HepG2 (cell line): Measurements from ENCODE around the gene DPH6. TPM values are rescaled to one million over a fixed set of nuclear protein-coding genes. Genes with fewer than 3 reads are reported as not detected.

ENCODE experiments used
- ATAC-seq: fragments of 200-7000 bp; cut with Tn5 transposase; 3 replicates; pipeline ENCODE4 v1.9.1; 2020; ENCODE audit warnings: mild to moderate bottlenecking, moderate library complexity
- BruUV-seq: library from RNA; stranded (reverse); fragments of 400-500 nt; replicated peaks from 2 replicates; lab custom pipeline; 2021; lab: Mats Ljungman, UMichigan
- CTCF ChIA-PET: fragments of 300-600 bp; formaldehyde crosslinking; extraction: SDS; loops from one replicate; lab custom pipeline; 2021; ENCODE audit warnings: low total read pairs, inconsistent platforms, low intra/inter-chr PET ratio; lab: Yijun Ruan, JAX
- POLR2A ChIA-PET: fragments of 350-600 bp; sonication (Branson Sonifier 250); formaldehyde crosslinking; loops from one replicate; lab custom pipeline; 2020; ENCODE audit warnings: antibody characterized with exemption, inconsistent platforms; lab: Yijun Ruan, JAX
- DNase-seq: peaks from one replicate; pipeline ENCODE4 v3.0.0-alpha.2; 2015; ENCODE audit warnings: low spot score
- FAIRE-seq: peaks from 3 replicates; lab custom pipeline; 2011; peaks lifted over from hg19 to GRCh38; lab: Jason Lieb, UNC
- H2AFZ ChIP-seq: one replicate; pipeline ENCODE4 v1.6.1; 2011; ENCODE audit warnings: low read length, inconsistent platforms
- H3K27ac ChIP-seq: fragments of 300-600 bp; 3 replicates; pipeline ENCODE4 v1.8.0; 2011; ENCODE audit warnings: mixed run types, mild to moderate bottlenecking, mixed read lengths, low read length, inconsistent platforms; ENCODE audit not compliant: insufficient read depth; ENCODE audit errors: extremely low read length
- H3K27me3 ChIP-seq, 2 experiments: fragments of 200-600 bp in 1 of 2; 2 replicates in 1 of 2; 3 replicates in 1 of 2; pipeline versions ENCODE4 v1.6.0 to v1.8.0; 2011; ENCODE audit warnings: low read length in 2 of 2, mild to moderate bottlenecking in 2 of 2, moderate library complexity in 2 of 2, inconsistent platforms in 1 of 2; ENCODE audit not compliant: insufficient read depth in 2 of 2, control insufficient read depth in 1 of 2
- H3K36me3 ChIP-seq, 2 experiments: fragments of 200-600 bp in 1 of 2; replicated peaks in 1 of 2; 2 replicates in 1 of 2; 3 replicates in 1 of 2; pipeline versions ENCODE4 v1.5.1 to v1.8.0; 2011; ENCODE audit warnings: low read length in 2 of 2, inconsistent platforms in 1 of 2; ENCODE audit not compliant: insufficient read depth in 2 of 2, control insufficient read depth in 1 of 2
- H3K4me1 ChIP-seq: 2 replicates; pipeline ENCODE4 v1.5.1; 2012; ENCODE audit warnings: low read length, inconsistent platforms; ENCODE audit not compliant: insufficient read depth
- H3K4me2 ChIP-seq: 2 replicates; pipeline ENCODE4 v1.6.0; 2011; ENCODE audit warnings: low read depth, low read length, inconsistent platforms
- H3K4me3 ChIP-seq, 3 experiments: fragments of 200-600 bp in 1 of 3; sonication (generic), shearing (Covaris generic) in 1 of 3; replicated peaks in 1 of 3; 2 replicates each; pipeline ENCODE4 v1.5.1; 2011 to 2016; ENCODE audit warnings: low read length in 3 of 3, inconsistent platforms in 2 of 3, low read depth in 2 of 3, mild to moderate bottlenecking in 2 of 3, control low read depth in 1 of 3, mixed read lengths in 1 of 3; ENCODE audit not compliant: insufficient read depth in 1 of 3
- H3K79me2 ChIP-seq: one replicate; pipeline ENCODE4 v1.6.1; 2011; ENCODE audit warnings: low read length, inconsistent platforms; ENCODE audit not compliant: insufficient read depth
- H3K9ac ChIP-seq: 2 replicates; pipeline ENCODE4 v1.6.0; 2011; ENCODE audit warnings: mild to moderate bottlenecking, low read depth, low read length, inconsistent platforms; ENCODE audit not compliant: insufficient read depth
- H3K9me3 ChIP-seq: 2 replicates; pipeline ENCODE4 v1.5.1; 2012; ENCODE audit warnings: mild to moderate bottlenecking, low read length
- H4K20me1 ChIP-seq: 2 replicates; pipeline ENCODE4 v1.6.0; 2011; ENCODE audit warnings: inconsistent platforms, mild to moderate bottlenecking, low read length, moderate library complexity; ENCODE audit not compliant: insufficient read depth
- ELF4 ChIP-seq: sonication (generic); formaldehyde crosslinking; IDR thresholded peaks from 2 replicates; pipeline ENCODE4 v1.5.0; 2020; ENCODE audit warnings: missing genetic modification reagents, mild to moderate bottlenecking, moderate library complexity, borderline replicate concordance
- RAD51 ChIP-seq: fragments of 450-650 bp; IDR thresholded peaks from 2 replicates; pipeline ENCODE4 v1.6.1; 2016; ENCODE audit warnings: borderline replicate concordance
- ZNF780A ChIP-seq: sonication (generic); formaldehyde crosslinking; IDR thresholded peaks from 2 replicates; pipeline ENCODE4 v1.8.0; 2022; ENCODE audit warnings: mild to moderate bottlenecking, missing genetic modification reagents, moderate library complexity
- WGBS: methylation state at CpG from one replicate; pipeline ENCODE4 v1.1.6; 2017; ENCODE audit warnings: low lambda C conversion rate; 5-methylcytosine and 5-hydroxymethylcytosine counted together
- in situ Hi-C: cut with HindIII; loops from 2 replicates; pipeline ENCODE4 v1.10.0; 2017; ENCODE audit warnings: low pct_unique_long_range_greater_than_20kb; ENCODE audit not compliant: extremely low pct_ligation_motif_present
- intact Hi-C: fragments of 100-400 bp; cut with micrococcal nuclease; formaldehyde crosslinking; loops from one replicate; pipeline ENCODE4 v1.10.0; 2022; ENCODE audit not compliant: unreplicated experiment
- polyA plus RNA-seq, 8 experiments: library from polyadenylated mRNA; depleted of rRNA in 3 of 8; stranded (reverse) in 7 of 8; unstranded in 1 of 8; fragments of >200 nt; fragmentation: Illumina TruSeq in 4 of 8; extraction: Trizol in 4 of 8; gene quantifications; 2 replicates each; pipeline versions ENCODE4 v1.2.1 to v1.2.3, GENCODE V29; 2011 to 2016; ENCODE audit warnings: low read depth in 4 of 8, missing spikeins in 1 of 8, mixed read lengths in 1 of 8; ENCODE audit not compliant: insufficient read depth in 1 of 8
- total RNA-seq, 5 experiments: library from RNA; depleted of rRNA; stranded (reverse); fragments of >200 nt; fragmentation: Illumina TruSeq; extraction: Trizol; gene quantifications; 2 replicates each; pipeline ENCODE4 v1.2.3, GENCODE V29; 2016; ENCODE audit warnings: low read depth in 1 of 5
- TF ChIP-seq, protein P1 (sequence below): sonication (generic); formaldehyde crosslinking; IDR thresholded peaks from one replicate; pipeline ENCODE4 v1.5.1; 2020; ENCODE audit warnings: mild to moderate bottlenecking, missing genetic modification reagents; ENCODE audit errors: not compliant biosample characterization
- TF ChIP-seq, protein P2 (sequence below): sonication (generic); formaldehyde crosslinking; IDR thresholded peaks from 2 replicates; pipeline ENCODE4 v1.8.1; 2023; ENCODE audit warnings: mild to moderate bottlenecking, missing genetic modification reagents, borderline replicate concordance

DPH6 gene
- total and polyA plus RNA-seq, 2 of the 13 experiments (the other 11 are each of a cell fraction or from before 2014, with no cell fraction given), result 10.2 to 25.8 TPM

DNA sequence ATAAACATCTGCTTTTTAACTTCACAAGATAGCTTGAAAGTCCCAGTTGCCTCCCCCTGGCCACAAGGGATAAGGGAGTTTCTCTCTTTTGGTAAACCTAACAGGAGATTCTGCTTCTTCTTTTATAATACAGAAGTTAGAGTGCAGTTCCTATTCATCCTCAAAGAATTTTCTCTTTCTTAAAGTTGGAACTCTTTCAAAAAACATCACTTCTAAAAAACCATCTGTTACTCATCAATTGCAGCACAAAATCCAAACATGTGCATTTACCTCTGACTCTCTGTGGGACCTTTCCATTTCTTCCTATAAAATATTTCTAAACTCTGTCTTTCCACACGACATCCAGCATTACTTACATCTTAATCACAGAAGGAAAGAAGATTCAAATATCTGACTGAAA is 5.1 kb downstream of the DPH6 start:
- no peak for DNase-seq
- TF ChIP-seq RAD51 (no peak), ELF4 (CRISPR knock-in tag) (no peak), ZNF780A (CRISPR knock-in tag) (no peak)
- TF ChIP-seq, protein P1, sequence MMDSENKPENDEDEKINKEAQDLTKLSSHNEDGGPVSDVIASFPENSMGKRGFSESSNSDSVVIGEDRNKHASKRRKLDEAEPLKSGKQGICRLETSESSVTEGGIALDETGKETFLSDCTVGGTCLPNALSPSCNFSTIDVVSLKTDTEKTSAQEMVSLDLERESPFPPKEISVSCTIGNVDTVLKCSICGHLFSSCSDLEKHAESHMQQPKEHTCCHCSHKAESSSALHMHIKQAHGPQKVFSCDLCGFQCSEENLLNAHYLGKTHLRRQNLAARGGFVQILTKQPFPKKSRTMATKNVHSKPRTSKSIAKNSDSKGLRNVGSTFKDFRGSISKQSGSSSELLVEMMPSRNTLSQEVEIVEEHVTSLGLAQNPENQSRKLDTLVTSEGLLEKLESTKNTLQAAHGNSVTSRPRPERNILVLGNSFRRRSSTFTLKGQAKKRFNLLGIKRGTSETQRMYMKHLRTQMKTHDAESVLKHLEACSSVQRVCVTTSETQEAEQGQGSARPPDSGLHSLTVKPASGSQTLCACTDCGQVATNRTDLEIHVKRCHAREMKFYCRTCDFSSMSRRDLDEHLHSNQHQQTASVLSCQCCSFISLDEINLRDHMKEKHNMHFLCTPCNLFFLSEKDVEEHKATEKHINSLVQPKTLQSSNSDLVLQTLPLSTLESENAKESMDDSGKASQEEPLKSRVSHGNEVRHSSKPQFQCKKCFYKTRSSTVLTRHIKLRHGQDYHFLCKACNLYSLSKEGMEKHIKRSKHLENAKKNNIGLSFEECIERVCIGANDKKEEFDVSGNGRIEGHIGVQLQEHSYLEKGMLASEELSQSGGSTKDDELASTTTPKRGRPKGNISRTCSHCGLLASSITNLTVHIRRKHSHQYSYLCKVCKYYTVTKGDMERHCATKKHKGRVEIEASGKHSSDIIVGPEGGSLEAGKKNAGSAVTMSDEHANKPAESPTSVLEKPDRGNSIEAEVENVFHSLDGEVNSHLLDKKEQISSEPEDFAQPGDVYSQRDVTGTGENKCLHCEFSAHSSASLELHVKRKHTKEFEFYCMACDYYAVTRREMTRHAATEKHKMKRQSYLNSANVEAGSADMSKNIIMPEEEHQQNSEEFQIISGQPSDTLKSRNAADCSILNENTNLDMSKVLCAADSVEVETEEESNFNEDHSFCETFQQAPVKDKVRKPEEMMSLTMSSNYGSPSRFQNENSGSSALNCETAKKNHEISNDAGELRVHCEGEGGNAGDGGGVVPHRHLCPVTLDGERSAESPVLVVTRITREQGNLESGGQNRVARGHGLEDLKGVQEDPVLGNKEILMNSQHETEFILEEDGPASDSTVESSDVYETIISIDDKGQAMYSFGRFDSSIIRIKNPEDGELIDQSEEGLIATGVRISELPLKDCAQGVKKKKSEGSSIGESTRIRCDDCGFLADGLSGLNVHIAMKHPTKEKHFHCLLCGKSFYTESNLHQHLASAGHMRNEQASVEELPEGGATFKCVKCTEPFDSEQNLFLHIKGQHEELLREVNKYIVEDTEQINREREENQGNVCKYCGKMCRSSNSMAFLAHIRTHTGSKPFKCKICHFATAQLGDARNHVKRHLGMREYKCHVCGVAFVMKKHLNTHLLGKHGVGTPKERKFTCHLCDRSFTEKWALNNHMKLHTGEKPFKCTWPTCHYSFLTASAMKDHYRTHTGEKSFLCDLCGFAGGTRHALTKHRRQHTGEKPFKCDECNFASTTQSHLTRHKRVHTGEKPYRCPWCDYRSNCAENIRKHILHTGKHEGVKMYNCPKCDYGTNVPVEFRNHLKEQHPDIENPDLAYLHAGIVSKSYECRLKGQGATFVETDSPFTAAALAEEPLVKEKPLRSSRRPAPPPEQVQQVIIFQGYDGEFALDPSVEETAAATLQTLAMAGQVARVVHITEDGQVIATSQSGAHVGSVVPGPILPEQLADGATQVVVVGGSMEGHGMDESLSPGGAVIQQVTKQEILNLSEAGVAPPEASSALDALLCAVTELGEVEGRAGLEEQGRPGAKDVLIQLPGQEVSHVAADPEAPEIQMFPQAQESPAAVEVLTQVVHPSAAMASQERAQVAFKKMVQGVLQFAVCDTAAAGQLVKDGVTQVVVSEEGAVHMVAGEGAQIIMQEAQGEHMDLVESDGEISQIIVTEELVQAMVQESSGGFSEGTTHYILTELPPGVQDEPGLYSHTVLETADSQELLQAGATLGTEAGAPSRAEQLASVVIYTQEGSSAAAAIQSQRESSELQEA (CRISPR knock-in tag), result no peak
- TF ChIP-seq, protein P2, sequence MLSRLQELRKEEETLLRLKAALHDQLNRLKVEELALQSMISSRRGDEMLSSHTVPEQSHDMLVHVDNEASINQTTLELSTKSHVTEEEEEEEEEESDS (CRISPR knock-in tag), result no peak
- TF ChIP-seq, all 625 proteins: peak for 0
- in situ Hi-C loops (loop anchor here (25.0 kb wide), 1 partner anchor 1571 kb away; the partner anchor contains the start of gene MEIS2), intact Hi-C loops (no loop called here)
- H3K4me2 ChIP-seq, result no peak overlapping the region
- H3K4me1 ChIP-seq, result peaks cover 15% of the 10 kb centered on the region
- ATAC-seq (no peak), FAIRE-seq (no peak)
- H2AFZ ChIP-seq, result no peak overlapping the region
- H3K4me3 ChIP-seq, result no peak overlapping the region
- POLR2A ChIA-PET, result no interaction called here
- no peaks in the 10 kb centered on the region for H3K9me3 ChIP-seq
- CTCF ChIA-PET, result no interaction called here
- H3K36me3 ChIP-seq, result no peaks in the 10 kb centered on the region
- no TSS peak for BruUV-seq
- WGBS, result 63% methylated on average over 1 of the region's 1 CpG
- H3K9ac ChIP-seq, result no peak overlapping the region
- H3K79me2 ChIP-seq, result peaks cover 6% of the 10 kb centered on the region
- no peaks in the 10 kb centered on the region; a peak in 1 of 5 replicates for H3K27me3 ChIP-seq
- no peak overlapping the region for H3K27ac ChIP-seq
- H4K20me1 ChIP-seq, result no peaks in the 10 kb centered on the region
